ENCODE data around the gene GJC2.
"Not testable (repeated sequence)": the region's sequence is repeated elsewhere in the genome, so short reads cannot be mapped to it uniquely, and the experiment has no call there.

The GJC2 gene

DNA sequence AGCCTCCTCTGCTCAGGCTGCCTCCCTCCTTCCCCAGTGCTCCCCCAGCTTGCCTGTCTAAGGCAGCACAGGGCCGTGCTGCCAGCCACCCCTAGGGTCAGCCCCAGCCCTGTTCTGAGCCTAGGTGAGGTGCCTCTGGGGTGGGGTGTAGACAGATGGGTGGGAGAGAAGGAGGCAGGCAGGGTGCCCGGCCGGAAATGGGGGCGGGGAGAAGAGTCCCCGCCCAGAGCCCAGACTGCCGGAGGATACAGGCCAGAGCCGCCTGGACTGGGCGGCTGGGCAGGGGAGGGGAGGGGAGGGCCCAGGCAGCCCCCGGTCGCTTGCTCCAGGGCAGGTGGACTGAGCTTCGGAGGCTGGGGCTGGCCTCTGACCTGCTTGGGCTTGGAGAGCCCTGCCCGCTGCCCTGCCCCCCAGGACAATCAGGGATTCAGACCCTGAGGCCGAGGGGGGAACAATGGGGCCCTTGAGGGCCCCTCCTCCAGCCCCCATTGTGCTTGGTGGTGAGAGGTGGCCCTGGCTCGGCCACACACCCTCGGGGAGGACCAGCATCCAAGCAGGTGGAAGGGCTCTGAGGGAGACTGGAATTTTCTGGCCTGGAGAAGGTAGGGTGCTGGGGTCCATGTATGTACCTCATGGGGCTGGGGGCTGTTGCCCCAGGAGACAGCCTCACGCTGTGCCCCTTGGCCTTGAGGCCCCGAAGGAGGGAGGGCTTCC lies at the start of gene GJC2:
GJC2 (plus strand) TSS at position 525 of the 714 bp plus-strand sequence. CDS start 7,829 bp downstream, outside the sequence.
- no peak for DNase-seq (ENCODE audit: low read depth)

DNA sequence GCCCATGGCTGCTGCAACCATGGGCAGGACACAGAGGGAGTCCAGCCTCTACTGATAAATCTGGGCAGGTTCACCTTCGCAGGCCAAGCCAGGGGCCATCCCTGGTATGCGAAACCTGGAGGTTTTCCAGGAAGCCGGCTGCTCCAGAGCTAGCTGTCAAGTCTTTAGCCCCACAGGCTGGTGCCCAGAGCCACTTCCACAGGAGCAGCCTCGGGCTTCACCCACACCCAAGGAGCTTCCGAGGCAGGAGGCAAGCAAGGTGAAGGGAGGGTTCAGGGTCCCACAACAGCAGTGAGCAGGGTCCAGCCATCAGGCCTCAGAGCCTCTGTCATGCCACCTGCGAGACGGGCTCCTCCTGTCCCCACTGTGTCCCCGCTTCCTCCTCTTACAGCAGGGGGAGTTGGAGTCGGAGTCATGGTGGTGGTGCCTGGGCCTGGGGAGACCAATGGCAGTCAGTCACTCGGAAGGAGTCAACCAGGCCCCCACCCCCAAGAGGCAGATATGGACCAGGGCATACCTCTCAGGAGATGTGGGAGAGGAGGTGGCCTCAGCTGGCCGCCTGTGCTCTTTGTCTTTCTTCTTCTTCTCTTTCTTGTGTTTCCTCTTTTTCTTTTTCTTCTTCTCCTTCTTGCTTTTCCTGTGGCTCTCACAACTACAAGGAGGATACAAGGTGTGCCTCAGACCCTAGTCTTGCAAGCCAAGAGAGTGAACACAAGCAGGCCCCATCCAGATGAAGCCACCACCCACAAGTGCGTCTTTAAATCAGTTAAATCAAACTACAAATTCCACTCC lies 48.7 kb upstream of the GJC2 start:
- DNase-seq (ENCODE audit: low read depth) = no peak

DNA sequence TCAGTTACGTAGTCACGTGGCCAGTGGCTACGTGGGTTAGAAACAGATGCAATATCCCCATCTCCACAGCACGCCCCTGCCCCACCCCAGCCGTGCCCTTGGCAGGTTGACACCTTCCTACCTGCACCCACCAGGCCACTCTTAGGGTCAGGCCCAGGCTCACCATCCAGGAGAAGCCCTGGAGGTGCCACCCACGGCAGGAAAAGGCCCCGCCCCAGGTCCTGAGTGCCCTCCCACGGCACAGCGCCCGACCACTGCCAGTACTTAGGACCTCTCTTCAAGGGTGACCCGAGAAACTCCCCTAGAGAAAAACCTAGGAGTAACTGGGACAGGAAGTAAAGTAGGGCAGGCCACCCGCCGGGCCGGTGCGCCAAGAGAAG lies 48.1 kb upstream of the GJC2 start:
- no peak for DNase-seq (ENCODE audit: low read depth)

DNA sequence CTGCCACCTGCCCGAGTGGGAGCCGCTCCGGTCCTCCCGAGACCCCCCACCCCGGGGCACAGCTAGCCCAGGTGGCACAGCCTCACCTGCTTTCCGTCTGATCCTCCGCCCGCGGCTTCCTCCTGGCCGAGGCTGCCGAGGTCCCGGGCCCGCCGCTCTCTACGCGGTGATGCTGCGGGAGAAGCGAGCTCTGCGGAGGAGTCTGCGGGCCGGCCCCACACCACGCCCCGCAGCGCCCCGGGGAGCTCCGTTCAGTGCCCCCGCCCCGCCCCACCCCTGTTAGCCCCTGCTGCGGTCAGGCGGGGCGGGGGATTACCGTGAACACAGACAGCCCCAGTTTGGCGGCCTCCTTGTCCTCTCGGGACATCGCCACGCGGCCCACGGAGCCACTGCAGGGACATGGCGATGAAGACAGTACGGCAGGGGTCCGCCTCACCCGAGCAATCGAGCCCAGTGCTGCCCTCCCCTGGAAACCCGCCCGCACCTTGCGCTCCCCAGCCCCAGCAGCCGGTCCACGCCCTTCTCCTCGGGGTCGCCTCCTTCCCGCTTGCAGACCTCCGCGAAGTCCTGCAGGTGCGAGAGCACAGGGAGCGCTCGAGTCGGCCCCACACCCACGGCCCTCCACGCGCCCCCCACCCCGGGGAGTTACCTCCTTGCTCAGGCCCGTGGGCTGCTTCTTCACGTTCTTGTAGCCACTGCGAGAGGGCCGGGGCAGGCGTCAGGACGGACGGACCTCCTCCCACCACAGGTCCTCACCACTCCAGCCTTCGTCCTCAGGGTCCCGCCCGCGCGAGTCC lies 47.5 kb upstream of the GJC2 start:
- no peak for DNase-seq (ENCODE audit: low read depth)

DNA sequence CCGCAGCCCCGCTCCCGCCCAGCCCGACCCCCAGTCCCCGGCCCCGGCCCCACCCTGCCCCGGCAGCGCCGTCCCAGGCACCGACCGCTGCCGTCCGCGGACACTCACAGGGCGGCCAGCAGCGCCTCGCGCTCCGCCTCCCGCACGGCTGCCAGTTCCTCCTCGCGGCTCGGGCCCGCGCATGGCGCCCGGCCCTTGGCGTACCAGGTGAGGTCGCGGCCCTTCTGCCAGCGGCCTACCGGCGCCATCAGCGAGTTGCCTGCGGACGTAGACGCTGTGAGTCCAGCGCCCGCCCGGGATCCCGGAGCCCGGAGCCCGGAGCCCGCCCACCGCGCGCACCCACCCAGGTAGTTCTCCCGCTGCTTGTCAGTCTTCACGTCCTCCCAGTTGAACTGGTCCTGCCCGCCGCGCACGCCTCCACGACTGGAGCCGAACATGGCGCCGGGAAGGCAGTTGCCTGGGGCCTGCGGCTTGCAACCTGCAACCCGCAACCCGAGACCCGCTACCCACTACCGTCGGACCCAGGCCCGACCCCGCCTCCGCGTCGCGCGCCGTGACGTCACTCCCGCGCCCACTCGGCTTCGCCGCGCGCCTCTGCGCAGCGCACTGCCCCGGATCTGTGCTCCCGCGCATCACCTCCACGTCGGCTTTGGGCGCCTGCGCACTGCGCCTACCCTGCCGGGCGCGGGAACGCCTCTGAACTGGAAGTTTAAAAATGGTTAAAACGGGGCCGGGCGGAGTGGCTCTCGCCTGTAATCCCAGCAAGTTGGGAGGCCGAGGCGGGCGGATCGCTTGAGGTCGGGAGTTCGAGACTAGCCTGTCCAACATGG lies 46.7 kb upstream of the GJC2 start, which contains the start of gene C1orf35:
C1orf35 (minus strand) TSS at position 535 of the 830 bp plus-strand sequence; CDS start at position 437, 98 bp downstream.
- DNase-seq (ENCODE audit: low read depth) = peak; percentile 90

DNA sequence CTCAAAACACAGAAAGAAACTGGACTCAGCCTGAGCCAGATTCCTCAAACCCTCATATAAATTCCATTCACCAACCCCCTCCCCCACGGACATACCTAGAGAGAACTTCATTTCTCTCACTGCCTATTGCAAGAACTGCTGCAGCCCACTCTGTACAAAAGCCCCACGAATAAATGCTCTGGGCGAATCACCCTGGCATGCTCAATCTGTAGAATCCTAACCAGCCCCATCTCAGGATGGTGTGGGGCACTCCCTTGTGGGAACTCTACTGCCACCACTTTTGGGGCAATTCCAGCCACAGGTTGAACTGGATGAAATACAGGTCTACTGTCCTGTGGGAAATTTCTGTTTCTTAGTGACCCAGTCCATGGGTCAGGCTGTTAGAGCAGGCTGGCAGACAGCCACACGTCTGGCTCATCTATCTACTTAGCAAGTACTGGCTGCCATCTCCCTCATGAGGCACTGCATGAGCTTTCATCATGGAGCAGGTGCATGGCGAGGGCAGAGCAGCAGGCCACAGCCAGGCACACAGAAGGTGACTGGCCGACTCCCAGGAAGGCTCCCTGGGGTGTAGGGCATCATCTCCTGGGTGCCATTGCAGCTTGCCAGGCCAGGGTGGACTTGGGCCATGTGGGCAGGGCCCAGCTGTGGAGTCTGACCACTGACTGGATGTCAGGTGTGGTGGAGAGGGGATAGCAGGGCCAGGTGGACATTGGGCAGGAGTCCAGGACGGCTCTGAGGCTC lies 45.0 kb upstream of the GJC2 start:
- no peak for DNase-seq (ENCODE audit: low read depth)

DNA sequence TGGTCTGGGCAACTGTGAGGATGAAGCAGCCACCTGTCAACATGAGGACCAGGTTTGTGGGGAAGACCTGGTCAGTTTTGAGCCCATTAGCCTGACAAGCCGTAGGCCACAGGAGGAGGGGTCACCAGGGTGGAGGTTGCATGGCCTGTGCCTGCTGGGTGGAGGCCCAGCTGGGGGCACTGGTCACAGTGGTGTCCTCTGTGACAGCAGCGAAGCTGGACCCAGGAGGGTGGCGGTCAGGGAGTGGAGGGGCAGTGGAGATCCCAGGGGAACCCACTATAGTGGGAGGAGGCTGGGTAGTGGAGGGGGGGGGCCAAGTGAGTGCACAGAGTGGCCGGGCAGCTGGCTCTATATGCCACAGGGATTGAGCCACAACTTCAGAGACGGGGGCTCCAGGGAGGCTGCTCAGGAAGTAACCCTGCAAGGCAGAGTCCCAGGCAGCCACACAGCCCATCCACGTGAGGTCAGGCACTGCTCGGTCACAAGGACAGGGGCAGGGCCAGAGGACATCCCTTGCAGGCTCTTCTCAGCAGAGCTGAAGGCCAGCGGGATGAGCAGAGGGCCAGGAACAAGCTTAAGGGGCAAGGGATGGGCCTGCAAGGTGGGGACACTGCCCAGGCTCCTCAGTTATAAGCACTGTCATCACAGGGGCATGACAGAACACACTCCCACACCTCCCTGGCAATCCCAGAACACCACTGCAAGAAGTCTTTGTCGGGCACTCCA lies 44.3 kb upstream of the GJC2 start:
- no peak for DNase-seq (ENCODE audit: low read depth)

DNA sequence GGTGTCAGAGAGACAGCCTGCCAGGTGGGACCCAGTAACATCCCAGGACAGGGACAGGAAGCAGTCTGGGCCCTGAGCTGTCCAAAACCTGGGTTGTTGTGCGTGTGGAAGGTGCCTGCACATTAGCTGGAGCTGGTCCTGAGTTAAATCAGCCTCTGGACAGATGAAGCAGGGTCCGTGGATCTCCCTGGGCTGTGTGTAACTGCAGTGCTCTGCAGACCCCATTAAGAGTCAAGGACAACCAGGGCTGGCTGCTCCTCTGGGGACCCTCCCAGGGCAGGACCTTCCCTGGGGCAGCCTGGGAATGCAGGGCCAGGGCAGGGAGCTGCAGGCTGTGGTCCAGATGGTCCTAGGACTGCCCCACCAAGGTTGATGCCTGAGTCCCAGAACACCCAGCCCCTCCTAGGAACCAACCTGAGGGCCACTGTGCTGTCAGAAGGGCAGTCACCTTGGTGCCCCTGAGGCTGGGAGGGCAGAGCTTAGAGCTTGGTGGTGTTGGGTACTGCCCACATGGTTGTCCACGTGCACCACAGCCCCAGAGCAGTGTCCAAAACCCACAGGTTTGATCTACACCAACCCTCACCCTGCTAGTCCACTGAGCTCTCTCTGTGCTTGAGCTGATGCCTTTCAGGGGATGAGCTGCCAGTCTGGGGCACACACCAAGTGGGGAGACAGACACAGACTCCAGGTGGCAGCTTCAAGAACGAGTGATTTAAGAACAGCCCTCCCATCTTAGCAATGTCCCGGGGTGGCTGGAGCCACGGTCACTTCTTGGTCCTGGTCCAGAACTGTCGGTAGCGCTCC lies 43.5 kb upstream of the GJC2 start:
- no peak for DNase-seq (ENCODE audit: low read depth)

DNA sequence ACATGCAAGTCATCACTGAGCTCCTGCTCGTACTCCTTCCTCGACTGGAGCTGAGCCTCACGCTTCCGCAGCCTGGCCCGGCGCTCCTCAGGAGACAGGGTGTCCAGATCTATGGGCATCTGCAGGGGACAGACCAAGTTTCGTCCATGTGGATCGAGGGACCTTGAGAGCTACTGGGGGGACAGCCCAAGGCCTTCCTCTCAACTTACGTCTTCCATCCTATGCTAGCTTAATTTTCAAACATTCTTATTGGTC lies 43.0 kb upstream of the GJC2 start:
- no peak for DNase-seq (ENCODE audit: low read depth)

DNA sequence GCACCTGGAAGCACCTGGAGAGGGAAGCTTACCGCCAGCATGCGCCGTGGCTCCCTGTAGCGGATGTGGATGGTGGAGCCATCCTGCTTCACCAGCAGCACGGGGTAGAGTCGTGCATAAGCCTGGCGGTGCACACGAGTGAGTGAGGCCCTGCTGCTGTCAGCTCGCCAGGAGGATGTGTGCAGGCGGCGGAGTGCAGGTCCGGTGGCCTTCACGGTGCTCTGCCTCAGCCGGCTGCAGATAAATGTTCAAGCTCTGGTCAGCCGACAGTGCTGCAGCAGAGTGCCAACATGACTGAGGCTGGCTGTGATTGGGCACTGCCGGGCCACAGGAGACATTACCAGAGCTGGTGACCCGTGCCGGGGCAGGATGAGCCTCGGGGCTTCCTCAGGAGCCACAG lies 42.1 kb upstream of the GJC2 start:
- no peak for DNase-seq (ENCODE audit: low read depth)

DNA sequence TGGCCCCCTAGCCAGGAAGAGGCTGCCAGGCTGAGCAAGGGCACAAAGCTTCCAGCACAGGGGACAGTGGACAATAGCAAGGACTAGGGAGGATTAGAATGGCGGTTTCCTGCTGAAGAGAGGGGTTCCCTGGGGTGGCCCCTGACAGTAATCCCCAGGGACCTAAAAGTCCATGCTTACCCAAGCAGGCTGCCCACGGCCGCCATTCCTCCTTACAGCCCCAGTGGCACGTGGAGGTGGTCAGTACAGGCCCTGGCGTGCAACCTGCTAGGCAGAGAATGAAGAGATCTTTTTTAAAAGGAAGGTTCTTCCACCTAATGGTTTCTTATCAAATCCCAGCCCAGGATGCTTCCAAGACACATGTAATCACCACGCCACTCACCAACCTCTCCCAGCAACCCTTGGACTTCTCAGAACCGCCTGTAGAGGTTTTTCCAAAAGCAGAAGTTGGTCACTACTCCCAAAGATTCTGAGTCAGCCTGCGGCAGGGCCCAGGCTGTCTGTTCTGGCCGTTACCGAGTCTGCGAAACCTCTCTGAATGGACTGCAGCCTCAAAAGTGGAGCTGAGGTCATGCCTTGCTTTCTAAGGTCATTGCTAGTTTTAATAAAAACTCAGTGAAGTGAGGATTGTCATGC lies 41.6 kb upstream of the GJC2 start:
- DNase-seq (ENCODE audit: low read depth) = no peak

DNA sequence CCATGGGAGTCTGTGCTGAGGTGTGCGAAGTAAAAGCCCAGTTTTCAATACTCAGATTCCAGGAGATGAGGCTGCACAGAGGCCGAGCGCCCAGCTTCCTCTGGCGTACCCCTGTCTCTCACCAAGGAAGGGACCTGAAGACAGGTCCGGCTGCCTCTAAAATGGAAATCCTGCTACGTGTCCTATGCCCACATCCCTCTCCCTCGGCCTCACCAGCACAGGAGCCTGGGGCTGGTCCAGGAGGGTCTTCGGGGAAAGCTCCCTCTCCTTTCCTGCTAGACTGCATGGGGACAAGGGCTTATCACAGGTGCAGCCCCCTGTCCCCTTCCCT lies 41.0 kb upstream of the GJC2 start:
- DNase-seq (ENCODE audit: low read depth) = no peak

DNA sequence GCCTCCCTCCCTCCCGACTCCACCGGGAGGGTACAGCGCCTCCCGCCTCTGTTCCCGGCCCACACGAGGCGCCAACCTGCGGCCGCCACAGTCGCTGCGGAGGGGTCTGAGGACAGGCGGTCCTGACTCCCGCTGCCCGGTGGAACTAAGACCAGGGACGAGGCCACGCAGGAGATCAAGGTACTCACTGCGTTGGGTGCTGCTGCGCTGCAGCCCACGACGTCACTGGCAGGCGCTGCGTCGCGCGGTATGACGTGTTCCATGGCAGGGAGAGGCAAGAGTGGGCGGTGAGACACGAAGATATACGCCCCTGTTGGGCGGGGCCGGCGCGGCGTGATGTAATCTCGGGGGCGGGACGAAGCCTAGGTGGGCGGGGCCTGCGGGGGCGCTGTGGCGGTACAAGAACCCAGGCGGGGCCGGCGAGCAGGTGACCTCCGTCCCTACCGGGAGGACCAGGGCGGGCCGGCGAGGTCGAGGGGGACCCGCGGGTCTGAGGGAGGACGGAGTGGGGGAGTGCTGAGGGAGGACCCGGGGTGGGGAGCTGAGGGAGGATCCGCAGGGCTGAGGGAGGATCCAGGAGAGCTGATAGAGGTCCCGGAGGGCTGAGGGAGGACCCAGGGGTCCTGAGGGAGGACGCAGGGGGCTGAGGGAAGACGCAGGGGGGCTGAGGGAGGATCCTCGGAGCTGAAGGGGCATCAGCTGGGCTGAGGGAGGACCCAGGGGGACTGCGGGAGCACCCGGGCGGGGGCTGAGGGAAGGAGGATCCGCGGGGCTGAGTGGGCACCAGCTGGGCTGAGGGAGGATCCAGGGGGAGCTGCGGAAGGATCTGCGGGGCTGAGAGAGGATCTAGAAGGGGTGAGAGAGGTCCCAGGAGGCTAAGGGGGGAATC lies 40.4 kb upstream of the GJC2 start, which contains the start of gene MRPL55:
MRPL55 (minus strand) TSS at position 227 of the 889 bp plus-strand sequence. CDS start 1,039 bp downstream, outside the sequence.
- DNase-seq (ENCODE audit: low read depth) = peak; percentile 96

DNA sequence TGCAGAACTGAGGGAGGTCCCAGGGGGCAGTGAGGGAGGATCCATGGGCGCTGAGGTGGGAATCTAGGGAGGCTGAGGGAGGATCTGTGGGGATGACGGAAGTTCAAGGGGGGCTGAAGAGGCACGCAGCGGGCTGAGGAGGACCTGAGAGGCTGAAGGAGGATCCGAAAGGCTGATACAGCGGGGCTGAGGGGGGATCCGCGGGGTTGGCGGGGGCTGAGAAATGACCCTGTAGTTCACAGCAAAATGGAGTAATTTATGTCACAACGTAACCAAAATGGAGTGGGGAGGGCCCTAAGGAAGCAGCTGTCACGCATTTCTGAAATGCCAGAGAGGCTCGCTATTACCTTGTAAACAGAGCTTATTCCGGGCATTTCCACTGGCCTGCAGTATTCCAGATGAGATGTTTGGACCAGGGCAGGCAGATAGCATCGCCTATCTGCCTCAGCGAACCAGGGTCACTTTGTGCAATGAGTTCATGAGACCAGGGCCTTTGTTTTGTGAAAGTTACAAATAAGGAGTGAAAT lies 39.7 kb upstream of the GJC2 start:
- DNase-seq (ENCODE audit: low read depth) = no peak

DNA sequence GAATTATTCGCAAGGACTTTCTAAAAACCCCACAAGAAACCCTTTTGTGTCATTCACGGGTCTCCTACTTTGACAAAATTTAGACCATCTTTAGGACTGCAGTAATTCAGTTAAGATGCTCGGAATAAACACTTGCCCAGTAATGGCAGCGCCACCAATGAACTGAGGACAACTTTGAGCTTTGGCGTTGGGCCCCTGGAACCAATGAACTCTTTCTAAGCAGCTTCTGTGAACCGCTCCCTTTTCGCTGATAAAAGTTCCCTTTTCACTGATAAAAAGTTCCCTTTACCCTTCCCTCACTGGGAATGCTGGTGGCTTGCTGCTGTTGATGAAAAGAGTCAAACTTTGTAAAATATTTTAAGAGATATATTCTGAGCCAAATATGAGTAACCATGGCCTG lies 39.2 kb upstream of the GJC2 start:
- no peak for DNase-seq (ENCODE audit: low read depth)

DNA sequence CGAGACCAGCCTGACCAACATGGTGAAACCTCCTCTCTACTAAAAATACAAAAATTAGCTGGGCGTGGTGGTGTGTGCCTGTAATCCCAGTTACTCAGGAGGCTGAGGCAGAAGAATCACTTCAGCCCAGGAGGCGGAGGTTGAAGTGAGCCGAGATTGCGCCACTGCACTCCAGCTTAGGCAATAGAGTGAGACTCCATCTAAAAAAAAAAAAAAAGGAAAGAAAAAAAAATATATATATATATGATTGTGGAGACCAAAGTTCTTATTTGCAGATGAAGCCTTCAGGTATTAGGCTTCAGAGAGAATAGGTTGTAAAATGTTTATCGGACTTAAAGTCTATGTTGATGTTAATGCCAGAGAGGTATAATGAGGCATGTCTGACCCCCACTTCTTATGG lies 38.4 kb upstream of the GJC2 start:
- not testable (repeated sequence) for DNase-seq (ENCODE audit: low read depth)

DNA sequence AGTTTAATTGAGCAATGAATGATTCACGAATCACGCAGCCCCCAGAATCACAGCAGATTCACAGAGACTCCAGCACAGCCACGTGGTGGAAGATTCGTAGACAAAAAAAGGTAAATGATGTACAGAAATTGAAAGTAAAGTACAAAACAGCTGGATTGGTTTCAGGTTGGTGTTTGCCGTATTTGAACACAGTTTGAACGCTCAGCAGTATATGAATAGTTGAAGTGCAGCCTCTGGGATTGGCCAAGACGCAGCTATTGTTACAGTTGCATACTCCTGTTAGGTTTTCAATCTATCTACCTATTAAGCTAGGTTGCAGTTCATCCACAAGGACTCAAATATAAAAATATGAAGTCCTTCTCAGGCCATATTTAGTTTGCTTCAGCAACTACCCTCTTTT lies 37.6 kb upstream of the GJC2 start:
- no peak for DNase-seq (ENCODE audit: low read depth)

DNA sequence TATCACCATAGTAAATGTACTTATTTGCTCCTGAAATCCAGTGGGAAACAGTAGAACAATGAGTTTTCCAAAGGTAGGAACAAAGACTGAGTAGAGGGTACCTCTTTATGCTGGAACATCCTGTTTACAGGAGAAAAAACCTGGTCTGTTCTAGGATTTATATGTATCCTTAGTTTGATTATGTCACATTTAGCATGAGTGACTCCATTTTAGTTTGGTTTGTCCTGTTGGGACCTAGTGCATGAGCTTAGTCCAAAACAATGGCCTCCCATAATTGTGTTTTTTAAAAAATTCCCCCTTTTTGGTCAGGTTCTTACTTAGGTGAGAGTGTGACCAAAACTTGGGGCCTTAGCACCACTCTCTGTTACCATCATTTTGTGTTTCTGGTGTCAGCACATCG lies 37.1 kb upstream of the GJC2 start:
- no peak for DNase-seq (ENCODE audit: low read depth)
